HFFc6 (cell line): Measurements from ENCODE around the gene UBE2R2. TPM values are rescaled to one million over a fixed set of nuclear protein-coding genes. Genes with fewer than 3 reads are reported as not detected.
"Not testable (repeated sequence)": the region's sequence is repeated elsewhere in the genome, so short reads cannot be mapped to it uniquely, and the experiment has no call there.

Experiments used
- DNase-seq: peaks from one replicate; pipeline ENCODE4 v3.0.0-alpha.2; 2018
- H3K27ac Mint-ChIP-seq: 2 replicates; pipeline ENCODE4 v1.8.0; 2020; ENCODE audit warnings: mild to moderate bottlenecking, mixed read lengths
- H3K27me3 Mint-ChIP-seq: 2 replicates; pipeline ENCODE4 v1.8.0; 2021; ENCODE audit warnings: mild to moderate bottlenecking, moderate library complexity, mixed read lengths; ENCODE audit not compliant: insufficient read depth
- H3K36me3 Mint-ChIP-seq: 2 replicates; pipeline ENCODE4 v1.8.0; 2021; ENCODE audit warnings: low read depth, mixed read lengths
- H3K4me1 Mint-ChIP-seq: 2 replicates; pipeline ENCODE4 v1.8.0; 2020; ENCODE audit warnings: low read depth, mixed read lengths
- H3K4me3 Mint-ChIP-seq: 2 replicates; pipeline ENCODE4 v1.8.0; 2020; ENCODE audit warnings: mild to moderate bottlenecking, moderate library complexity, mixed read lengths
- H3K9me3 Mint-ChIP-seq: 2 replicates; pipeline ENCODE4 v1.8.0; 2020; ENCODE audit warnings: mild to moderate bottlenecking, mixed read lengths
- total RNA-seq, 6 experiments: library from RNA; stranded (reverse); fragmentation: NEBNext Ultra II Directional; extraction: Animal tissue kit (Norgen Biotek cat#: 25700); gene quantifications; 2 replicates in 1 of 6; 3 replicates in 5 of 6; pipeline ENCODE4 v1.2.3, GENCODE V29; 2021
- TF ChIP-seq, protein P1 (sequence below): fragments of 200-600 bp; sonication (generic); IDR thresholded peaks from 2 replicates; pipeline ENCODE4 v1.5.0; 2021; ENCODE audit warnings: antibody characterized with exemption, mild to moderate bottlenecking

Gene UBE2R2
- total RNA-seq, 6 experiments from 2014 or later = 39.7 to 49.3 (median 46.6) TPM

DNA sequence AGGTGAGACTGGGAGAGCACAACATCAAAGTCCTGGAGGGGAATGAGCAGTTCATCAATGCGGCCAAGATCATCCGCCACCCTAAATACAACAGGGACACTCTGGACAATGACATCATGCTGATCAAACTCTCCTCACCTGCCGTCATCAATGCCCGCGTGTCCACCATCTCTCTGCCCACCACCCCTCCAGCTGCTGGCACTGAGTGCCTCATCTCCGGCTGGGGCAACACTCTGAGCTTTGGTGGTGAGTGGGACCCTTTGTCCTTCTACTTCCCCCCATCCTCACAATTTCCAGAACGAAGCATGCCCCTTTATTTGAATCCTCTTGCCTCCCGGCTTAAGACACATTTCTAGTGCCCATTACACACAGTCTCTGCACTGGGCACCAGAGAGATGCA, 19.1 kb upstream of the UBE2R2 start:
- Mint-ChIP-seq H3K9me3 (no peaks in the 10 kb centered on the region), H3K4me1 (0 out of 2 replicates have a peak, but pooled peaks cover 6% of the 10 kb centered on the region), H3K27ac (no peak overlapping the region), H3K27me3 (peaks cover 11% of the 10 kb centered on the region), H3K36me3 (peaks cover 9% of the 10 kb centered on the region), H3K4me3 (no peak overlapping the region)
- no peak for DNase-seq
- TF ChIP-seq, protein P1, sequence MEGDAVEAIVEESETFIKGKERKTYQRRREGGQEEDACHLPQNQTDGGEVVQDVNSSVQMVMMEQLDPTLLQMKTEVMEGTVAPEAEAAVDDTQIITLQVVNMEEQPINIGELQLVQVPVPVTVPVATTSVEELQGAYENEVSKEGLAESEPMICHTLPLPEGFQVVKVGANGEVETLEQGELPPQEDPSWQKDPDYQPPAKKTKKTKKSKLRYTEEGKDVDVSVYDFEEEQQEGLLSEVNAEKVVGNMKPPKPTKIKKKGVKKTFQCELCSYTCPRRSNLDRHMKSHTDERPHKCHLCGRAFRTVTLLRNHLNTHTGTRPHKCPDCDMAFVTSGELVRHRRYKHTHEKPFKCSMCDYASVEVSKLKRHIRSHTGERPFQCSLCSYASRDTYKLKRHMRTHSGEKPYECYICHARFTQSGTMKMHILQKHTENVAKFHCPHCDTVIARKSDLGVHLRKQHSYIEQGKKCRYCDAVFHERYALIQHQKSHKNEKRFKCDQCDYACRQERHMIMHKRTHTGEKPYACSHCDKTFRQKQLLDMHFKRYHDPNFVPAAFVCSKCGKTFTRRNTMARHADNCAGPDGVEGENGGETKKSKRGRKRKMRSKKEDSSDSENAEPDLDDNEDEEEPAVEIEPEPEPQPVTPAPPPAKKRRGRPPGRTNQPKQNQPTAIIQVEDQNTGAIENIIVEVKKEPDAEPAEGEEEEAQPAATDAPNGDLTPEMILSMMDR = no peak

DNA sequence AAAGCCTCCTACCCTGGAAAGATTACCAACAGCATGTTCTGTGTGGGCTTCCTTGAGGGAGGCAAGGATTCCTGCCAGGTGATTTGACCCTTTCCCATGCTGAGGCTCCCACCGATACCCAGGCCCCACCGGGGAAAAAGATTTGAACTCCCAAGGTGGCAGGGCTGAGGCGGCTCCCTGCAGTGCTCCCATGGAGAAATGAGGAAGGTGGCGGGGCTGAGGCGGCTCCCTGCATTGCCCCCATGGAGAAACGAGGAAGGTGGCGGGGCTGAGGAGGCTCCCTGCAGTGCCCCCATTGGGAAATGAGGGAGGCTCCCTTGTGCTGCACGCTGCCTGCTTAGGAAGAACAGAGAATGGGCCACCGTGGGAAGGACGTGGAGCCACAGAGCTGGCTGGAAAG, 18.4 kb upstream of the UBE2R2 start:
- H3K4me3 Mint-ChIP-seq = no peak overlapping the region
- peaks cover 16% of the 10 kb centered on the region for H3K27me3 Mint-ChIP-seq
- no peak overlapping the region for H3K27ac Mint-ChIP-seq
- 0 out of 2 replicates have a peak, but pooled peaks cover 11% of the 10 kb centered on the region for H3K4me1 Mint-ChIP-seq
- TF ChIP-seq, protein P1 = no peak
- H3K9me3 Mint-ChIP-seq = no peaks in the 10 kb centered on the region
- peaks cover 9% of the 10 kb centered on the region for H3K36me3 Mint-ChIP-seq
- no peak for DNase-seq

DNA sequence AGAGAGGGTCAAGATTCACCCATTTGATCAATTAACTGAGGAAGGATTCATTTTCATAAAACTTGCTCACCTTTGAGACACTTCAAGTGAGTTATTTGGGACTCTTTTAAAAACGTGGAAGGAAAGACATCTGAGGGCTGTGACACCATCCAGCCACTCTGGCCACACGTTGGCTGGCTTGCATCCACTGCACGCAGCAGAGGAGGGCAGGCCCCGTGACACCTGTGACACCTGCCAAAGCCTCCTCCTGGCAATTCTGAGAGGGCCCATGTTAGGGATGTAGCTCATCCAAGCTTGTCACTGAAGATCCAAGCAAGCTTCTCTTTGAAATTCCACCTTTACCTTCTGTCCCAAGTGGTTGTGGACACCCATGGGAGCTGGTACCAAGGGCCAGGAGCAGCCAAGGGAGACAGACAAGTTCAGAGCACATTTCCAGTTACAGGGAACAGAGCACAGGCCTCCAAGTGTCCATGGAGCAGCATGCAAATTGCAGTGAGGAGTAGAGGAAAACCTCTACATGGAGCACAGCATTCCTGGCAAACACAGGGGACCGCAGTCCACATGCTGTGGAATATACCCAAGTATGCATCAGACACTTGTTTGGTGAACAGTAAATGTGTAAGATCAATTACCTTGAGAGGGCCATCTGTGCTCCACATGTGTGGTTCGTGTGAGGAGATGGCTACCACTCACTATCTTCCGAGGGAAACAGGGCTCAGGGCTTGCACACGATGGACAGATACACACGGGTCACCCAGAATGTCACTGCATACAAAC, 16.8 kb upstream of the UBE2R2 start:
- H3K27ac Mint-ChIP-seq = no peak overlapping the region
- H3K9me3 Mint-ChIP-seq = no peaks in the 10 kb centered on the region
- H3K36me3 Mint-ChIP-seq = peaks cover 4% of the 10 kb centered on the region
- H3K4me1 Mint-ChIP-seq = 0 out of 2 replicates have a peak, but pooled peaks cover 11% of the 10 kb centered on the region
- TF ChIP-seq, protein P1 = no peak
- DNase-seq = no peak
- peaks cover 16% of the 10 kb centered on the region for H3K27me3 Mint-ChIP-seq
- H3K4me3 Mint-ChIP-seq = no peak overlapping the region

DNA sequence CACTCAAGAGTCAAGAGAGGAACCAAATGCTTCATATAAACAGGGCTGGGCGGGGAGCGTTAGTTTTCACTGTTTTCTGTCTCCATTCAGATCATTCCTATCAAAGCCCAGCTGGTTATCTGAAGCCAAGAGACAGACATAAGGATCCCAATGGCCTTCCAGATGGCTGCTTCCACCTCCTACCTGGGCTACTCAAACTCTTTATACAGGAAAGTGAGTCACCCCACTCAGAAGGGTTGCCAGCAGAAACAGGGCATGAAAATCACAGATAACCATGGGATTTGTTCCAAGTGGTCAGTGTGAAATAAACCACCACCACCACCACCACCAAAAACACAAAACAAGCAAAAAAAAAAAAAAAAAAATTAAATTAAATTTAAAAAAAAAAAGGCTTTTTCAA, 16.1 kb upstream of the UBE2R2 start:
- DNase-seq = no peak

DNA sequence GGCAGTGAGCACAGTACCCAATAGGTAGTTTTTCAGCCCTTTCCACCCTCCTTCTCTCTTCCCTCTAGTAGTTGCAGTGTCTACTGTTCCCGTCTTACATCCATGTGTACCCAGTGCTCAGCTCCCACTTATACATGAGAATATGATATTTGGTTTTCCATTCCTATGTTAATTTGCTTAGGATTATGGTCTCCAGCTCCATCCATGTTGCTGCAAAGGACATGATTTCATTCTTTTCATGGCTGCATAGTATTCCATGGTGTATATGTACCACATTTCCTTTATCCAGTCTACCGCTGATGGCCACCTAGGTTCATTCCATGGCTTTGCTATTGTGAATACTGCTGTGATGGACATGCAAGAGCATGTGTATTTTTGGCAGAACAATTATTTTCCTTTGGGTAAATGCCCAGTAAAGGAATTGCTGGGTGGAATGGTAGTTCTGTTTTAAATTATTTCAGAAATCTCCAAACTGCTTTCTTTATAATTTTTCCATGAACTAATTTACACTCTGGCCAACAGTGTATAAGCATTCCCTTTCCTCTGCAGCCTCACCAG, 14.9 kb upstream of the UBE2R2 start:
- not testable (repeated sequence) for H3K27ac Mint-ChIP-seq, H3K9me3 Mint-ChIP-seq, DNase-seq

More for the DNA sequence above, 16.1 kb upstream of the UBE2R2 start:
- Mint-ChIP-seq H3K27ac (no peak overlapping the region), H3K27me3 (peaks cover 16% of the 10 kb centered on the region), H3K9me3 (no peaks in the 10 kb centered on the region), H3K36me3 (peaks cover 4% of the 10 kb centered on the region), H3K4me3 (no peak overlapping the region), H3K4me1 (0 out of 2 replicates have a peak, but pooled peaks cover 11% of the 10 kb centered on the region)
- TF ChIP-seq, protein P1 = no peak

DNA sequence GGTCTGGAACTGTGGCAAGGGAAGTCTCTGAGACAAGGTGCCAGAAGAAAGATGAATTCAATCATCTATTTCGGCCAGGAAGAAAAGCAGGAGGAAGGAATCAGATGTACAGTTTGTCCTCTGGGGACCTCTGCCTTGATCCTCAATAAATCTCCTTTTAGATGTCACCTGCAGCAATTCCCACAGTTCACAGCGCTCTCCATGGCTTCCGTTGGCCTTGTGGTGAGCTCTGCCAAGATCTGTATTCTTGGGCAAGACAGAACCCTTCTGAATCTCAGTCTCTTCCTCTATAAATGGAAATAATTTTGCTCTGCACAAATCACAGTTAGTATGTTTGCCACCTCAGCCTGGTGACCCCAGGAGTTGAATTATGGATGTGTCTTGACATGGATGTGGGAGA, 12.8 kb upstream of the UBE2R2 start:
- not testable (repeated sequence) for H3K36me3 Mint-ChIP-seq, H3K9me3 Mint-ChIP-seq, H3K27ac Mint-ChIP-seq, H3K4me3 Mint-ChIP-seq, DNase-seq
- Mint-ChIP-seq H3K4me1 (peaks cover 21% of the 10 kb centered on the region), H3K27me3 (peaks cover 12% of the 10 kb centered on the region)

More for the DNA sequence above, 14.9 kb upstream of the UBE2R2 start:
- not testable (repeated sequence) for H3K4me3 Mint-ChIP-seq, H3K36me3 Mint-ChIP-seq
- Mint-ChIP-seq H3K4me1 (peaks cover 16% of the 10 kb centered on the region), H3K27me3 (peaks cover 16% of the 10 kb centered on the region)

DNA sequence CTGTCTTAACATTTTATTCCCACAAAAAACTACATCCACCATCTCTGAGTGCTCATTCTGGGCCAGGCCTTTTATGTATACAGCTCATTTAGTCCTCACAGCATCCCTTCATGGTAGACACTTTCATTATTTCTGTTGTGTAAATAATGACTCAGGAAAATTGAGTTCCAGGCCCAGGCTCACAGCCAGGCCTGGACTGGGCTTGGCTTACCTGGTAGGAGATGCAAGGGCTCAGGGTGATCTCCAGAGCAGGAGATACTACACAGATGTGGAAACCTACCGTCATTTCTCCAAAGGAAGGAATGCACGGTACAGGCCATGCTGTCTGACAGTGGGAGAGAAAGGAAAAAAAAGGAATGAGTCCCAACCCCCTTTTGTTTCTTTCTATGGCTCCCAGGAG, 9.8 kb upstream of the UBE2R2 start:
- H3K9me3 Mint-ChIP-seq, DNase-seq, H3K36me3 Mint-ChIP-seq, H3K4me3 Mint-ChIP-seq, H3K27me3 Mint-ChIP-seq: not testable (repeated sequence)
- Mint-ChIP-seq H3K27ac (peak overlapping the region; percentile 44), H3K4me1 (peaks cover 18% of the 10 kb centered on the region)

DNA sequence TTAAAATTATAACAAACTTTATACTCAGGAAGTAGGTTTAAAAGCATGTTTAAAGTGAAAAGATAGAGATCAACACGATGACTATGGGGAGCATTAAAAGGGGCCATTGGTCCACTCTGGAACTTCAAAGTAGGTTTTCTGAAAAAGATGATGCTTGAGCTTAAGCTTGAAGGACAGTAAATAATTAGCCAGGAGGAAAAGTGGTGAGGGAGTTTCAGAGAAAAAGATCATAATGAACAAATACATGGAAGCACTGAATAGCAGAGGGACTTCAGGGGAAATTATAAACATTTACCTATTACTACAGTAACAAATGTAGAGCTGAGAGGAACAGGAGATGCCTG, 8.0 kb upstream of the UBE2R2 start:
- H3K4me3 Mint-ChIP-seq, H3K27me3 Mint-ChIP-seq, H3K9me3 Mint-ChIP-seq, H3K27ac Mint-ChIP-seq, H3K36me3 Mint-ChIP-seq, DNase-seq: not testable (repeated sequence)
- peaks cover 22% of the 10 kb centered on the region for H3K4me1 Mint-ChIP-seq
